Stimulated activated memory B cell treated with anti-CD40 and anti-IgM and Interleukin-4, amounts not matched to agents 10 μg/mL and 1 μg/mL and 100 μg/mL, for 72 hours (primary cell): ENCODE results near the gene CRTC2.

Source experiments
- ATAC-seq: fragments of 150-1000 bp; cut with Tn5 transposase; 2 replicates; pipeline ENCODE4 v1.10.0; 2021
- H3K27ac Mint-ChIP-seq: one replicate; pipeline ENCODE4 v1.8.0; 2022; ENCODE audit warnings: mild to moderate bottlenecking, mixed read lengths
- H3K27me3 Mint-ChIP-seq: one replicate; pipeline ENCODE4 v1.8.0; 2022; ENCODE audit warnings: mixed read lengths
- H3K36me3 Mint-ChIP-seq: one replicate; pipeline ENCODE4 v1.8.0; 2022; ENCODE audit warnings: mixed read lengths
- H3K4me1 Mint-ChIP-seq: one replicate; pipeline ENCODE4 v1.8.0; 2022; ENCODE audit warnings: mixed read lengths
- H3K4me3 Mint-ChIP-seq: one replicate; pipeline ENCODE4 v1.8.0; 2022; ENCODE audit warnings: mild to moderate bottlenecking, moderate library complexity, mixed read lengths
- H3K9me3 Mint-ChIP-seq: one replicate; pipeline ENCODE4 v1.8.0; 2022; ENCODE audit warnings: mixed read lengths

Gene CRTC2

GRCh38 chr1:153962088-153963029 lies 3.9 kb upstream of the CRTC2 start:
- Mint-ChIP-seq H3K4me1 (peaks cover 62% of the 10 kb centered on the region), H3K36me3 (peaks cover 28% of the 10 kb centered on the region), H3K27ac (peak overlapping the region; percentile 85), H3K27me3 (no peaks in the 10 kb centered on the region), H3K4me3 (peak overlapping the region; percentile 87), H3K9me3 (no peaks in the 10 kb centered on the region)
- no peak for ATAC-seq

- H3K9me3 Mint-ChIP-seq, result no peaks in the 10 kb centered on the region
- peaks cover 65% of the 10 kb centered on the region for H3K4me1 Mint-ChIP-seq
- ATAC-seq, result no peak
- peak overlapping the region; percentile 85 for H3K27ac Mint-ChIP-seq
- peak overlapping the region; percentile 87 for H3K4me3 Mint-ChIP-seq
- H3K36me3 Mint-ChIP-seq, result peaks cover 35% of the 10 kb centered on the region
- no peaks in the 10 kb centered on the region for H3K27me3 Mint-ChIP-seq
These were observed 3.0 kb upstream of the CRTC2 start for GRCh38 chr1:153961421-153961820.

GRCh38 chr1:153960206-153960605 lies 1.8 kb upstream of the CRTC2 start:
- Mint-ChIP-seq H3K27me3 (no peaks in the 10 kb centered on the region), H3K27ac (peak overlapping the region; percentile 94), H3K4me3 (no peak overlapping the region), H3K4me1 (peaks cover 64% of the 10 kb centered on the region), H3K9me3 (no peaks in the 10 kb centered on the region), H3K36me3 (peaks cover 35% of the 10 kb centered on the region)
- no peak for ATAC-seq

- ATAC-seq, result no peak
- peak overlapping the region; percentile 10 for H3K4me3 Mint-ChIP-seq
- no peaks in the 10 kb centered on the region for H3K27me3 Mint-ChIP-seq
- no peaks in the 10 kb centered on the region for H3K9me3 Mint-ChIP-seq
- H3K4me1 Mint-ChIP-seq, result peaks cover 65% of the 10 kb centered on the region
- peaks cover 38% of the 10 kb centered on the region for H3K36me3 Mint-ChIP-seq
- peak overlapping the region; percentile 94 for H3K27ac Mint-ChIP-seq
These were observed 1.0 kb upstream of the CRTC2 start for GRCh38 chr1:153959454-153959853.

GRCh38 chr1:153958961-153959260 lies 499 bp upstream of the CRTC2 start:
- H3K4me3 Mint-ChIP-seq, result peak overlapping the region; percentile 90
- no peaks in the 10 kb centered on the region for H3K9me3 Mint-ChIP-seq
- H3K27me3 Mint-ChIP-seq, result no peaks in the 10 kb centered on the region
- H3K36me3 Mint-ChIP-seq, result peaks cover 43% of the 10 kb centered on the region
- peaks cover 65% of the 10 kb centered on the region for H3K4me1 Mint-ChIP-seq
- no peak for ATAC-seq
- H3K27ac Mint-ChIP-seq, result peak overlapping the region; percentile 94

GRCh38 chr1:153957744-153958110 lies 685 bp downstream of the CRTC2 start:
- no peaks in the 10 kb centered on the region for H3K27me3 Mint-ChIP-seq
- peak overlapping the region; percentile 90 for H3K4me3 Mint-ChIP-seq
- H3K27ac Mint-ChIP-seq, result peak overlapping the region; percentile 94
- peak; percentile 56 for ATAC-seq
- peaks cover 50% of the 10 kb centered on the region for H3K36me3 Mint-ChIP-seq
- H3K4me1 Mint-ChIP-seq, result peaks cover 68% of the 10 kb centered on the region
- H3K9me3 Mint-ChIP-seq, result no peaks in the 10 kb centered on the region

- peak overlapping the region; percentile 94 for H3K27ac Mint-ChIP-seq
- no peaks in the 10 kb centered on the region for H3K9me3 Mint-ChIP-seq
- H3K27me3 Mint-ChIP-seq, result no peaks in the 10 kb centered on the region
- peak overlapping the region; percentile 90 for H3K4me3 Mint-ChIP-seq
- H3K36me3 Mint-ChIP-seq, result peaks cover 51% of the 10 kb centered on the region
- H3K4me1 Mint-ChIP-seq, result peaks cover 67% of the 10 kb centered on the region
- no peak for ATAC-seq
These were observed 1.3 kb downstream of the CRTC2 start for GRCh38 chr1:153956997-153957715.

- ATAC-seq, result no peak
- peaks cover 74% of the 10 kb centered on the region for H3K4me1 Mint-ChIP-seq
- H3K36me3 Mint-ChIP-seq, result peaks cover 66% of the 10 kb centered on the region
- no peaks in the 10 kb centered on the region for H3K27me3 Mint-ChIP-seq
- no peak overlapping the region for H3K27ac Mint-ChIP-seq
- H3K9me3 Mint-ChIP-seq, result no peaks in the 10 kb centered on the region
- no peak overlapping the region for H3K4me3 Mint-ChIP-seq
These were observed 3.6 kb downstream of the CRTC2 start for GRCh38 chr1:153954826-153955225.

GRCh38 chr1:153953859-153954365 lies 4.5 kb downstream of the CRTC2 start:
- Mint-ChIP-seq H3K36me3 (peaks cover 63% of the 10 kb centered on the region), H3K27ac (peak overlapping the region; percentile 52), H3K9me3 (no peaks in the 10 kb centered on the region), H3K4me1 (peaks cover 73% of the 10 kb centered on the region), H3K4me3 (peak overlapping the region; percentile 11), H3K27me3 (no peaks in the 10 kb centered on the region)
- no peak for ATAC-seq

GRCh38 chr1:153951801-153952200 lies 6.6 kb downstream of the CRTC2 start:
- H3K4me3 Mint-ChIP-seq, result no peak overlapping the region
- H3K9me3 Mint-ChIP-seq, result no peaks in the 10 kb centered on the region
- H3K27ac Mint-ChIP-seq, result peak overlapping the region; percentile 55
- no peak for ATAC-seq
- H3K4me1 Mint-ChIP-seq, result peaks cover 79% of the 10 kb centered on the region
- H3K27me3 Mint-ChIP-seq, result no peaks in the 10 kb centered on the region
- peaks cover 57% of the 10 kb centered on the region for H3K36me3 Mint-ChIP-seq

GRCh38 chr1:153951183-153951582 lies 7.2 kb downstream of the CRTC2 start:
- Mint-ChIP-seq H3K4me1 (peaks cover 76% of the 10 kb centered on the region), H3K27ac (peak overlapping the region; percentile 55), H3K9me3 (no peaks in the 10 kb centered on the region), H3K4me3 (no peak overlapping the region), H3K27me3 (no peaks in the 10 kb centered on the region), H3K36me3 (peaks cover 55% of the 10 kb centered on the region)
- no peak for ATAC-seq

GRCh38 chr1:153946622-153947241 lies 11.7 kb downstream of the CRTC2 start, which contains the start of gene DENND4B:
TSS of gene DENND4B (minus strand) at chr1:153946718. CDS start at chr1:153944374, 2,344 bp downstream.
- peaks cover 75% of the 10 kb centered on the region for H3K4me1 Mint-ChIP-seq
- H3K27me3 Mint-ChIP-seq, result no peaks in the 10 kb centered on the region
- H3K4me3 Mint-ChIP-seq, result peak within 1 kb of the TSS; percentile 95
- peak within 1 kb of the TSS; percentile 93 for H3K27ac Mint-ChIP-seq
- H3K36me3 Mint-ChIP-seq, result peaks cover 59% of the 10 kb centered on the region
- H3K9me3 Mint-ChIP-seq, result no peaks in the 10 kb centered on the region
- ATAC-seq, result peak; percentile 79

- H3K27ac Mint-ChIP-seq, result peak overlapping the region; percentile 93
- H3K4me3 Mint-ChIP-seq, result peak overlapping the region; percentile 95
- peak; percentile 89 for ATAC-seq
- H3K9me3 Mint-ChIP-seq, result no peaks in the 10 kb centered on the region
- H3K4me1 Mint-ChIP-seq, result peaks cover 72% of the 10 kb centered on the region
- H3K27me3 Mint-ChIP-seq, result no peaks in the 10 kb centered on the region
- peaks cover 58% of the 10 kb centered on the region for H3K36me3 Mint-ChIP-seq
These were observed 12.4 kb downstream of the CRTC2 start for GRCh38 chr1:153945795-153946621.

- Mint-ChIP-seq H3K27me3 (no peaks in the 10 kb centered on the region), H3K36me3 (peaks cover 57% of the 10 kb centered on the region), H3K4me1 (peaks cover 70% of the 10 kb centered on the region), H3K9me3 (no peaks in the 10 kb centered on the region), H3K27ac (peak overlapping the region; percentile 93), H3K4me3 (peak overlapping the region; percentile 95)
- ATAC-seq, result peak; percentile 74
These were observed 13.1 kb downstream of the CRTC2 start for GRCh38 chr1:153945131-153945794.
